ENCODE measurements around the gene TES.

Gene TES

GRCh38 chr7:116193329-116194087, 16.8 kb upstream of the TES start:
- DNase-seq (ENCODE audit: low read depth): no peak

GRCh38 chr7:116194115-116194514, 16.2 kb upstream of the TES start:
- no peak for DNase-seq (ENCODE audit: low read depth)

- no peak for DNase-seq (ENCODE audit: low read depth)
Observed at GRCh38 chr7:116195451-116195850, 14.9 kb upstream of the TES start.

GRCh38 chr7:116196947-116197346, 13.4 kb upstream of the TES start:
- no peak for DNase-seq (ENCODE audit: low read depth)

- peak; percentile 85 for DNase-seq (ENCODE audit: low read depth)
Observed at GRCh38 chr7:116197360-116197759, 13.0 kb upstream of the TES start.

- DNase-seq (ENCODE audit: low read depth): no peak
Observed at GRCh38 chr7:116198748-116199410, 11.5 kb upstream of the TES start.

- no peak for DNase-seq (ENCODE audit: low read depth)
Observed at GRCh38 chr7:116200963-116201362, 9.4 kb upstream of the TES start.

- no peak for DNase-seq (ENCODE audit: low read depth)
Observed at GRCh38 chr7:116206141-116206540, 4.2 kb upstream of the TES start.

- DNase-seq (ENCODE audit: low read depth): no peak
Observed at GRCh38 chr7:116208919-116209318, 1.4 kb upstream of the TES start.

- DNase-seq (ENCODE audit: low read depth): no peak
Observed at GRCh38 chr7:116209561-116210070, 723 bp upstream of the TES start.

- peak; percentile 84 for DNase-seq (ENCODE audit: low read depth)
Observed at GRCh38 chr7:116211006-116211912, 920 bp downstream of the TES start.

- no peak for DNase-seq (ENCODE audit: low read depth)
Observed at GRCh38 chr7:116211913-116212596, 1.7 kb downstream of the TES start.

GRCh38 chr7:116212869-116213268, 2.5 kb downstream of the TES start:
- DNase-seq (ENCODE audit: low read depth): peak; percentile 89

GRCh38 chr7:116213361-116214130, 3.2 kb downstream of the TES start:
- peak; percentile 69 for DNase-seq (ENCODE audit: low read depth)

- no peak for DNase-seq (ENCODE audit: low read depth)
Observed at GRCh38 chr7:116214921-116215320, 4.6 kb downstream of the TES start.

- DNase-seq (ENCODE audit: low read depth): no peak
Observed at GRCh38 chr7:116215551-116215950, 5.2 kb downstream of the TES start.

- no peak for DNase-seq (ENCODE audit: low read depth)
Observed at GRCh38 chr7:116216956-116217571, 6.7 kb downstream of the TES start.

- DNase-seq (ENCODE audit: low read depth): peak; percentile 54
Observed at GRCh38 chr7:116218051-116218645, 7.8 kb downstream of the TES start.

GRCh38 chr7:116218747-116219146, 8.4 kb downstream of the TES start:
- DNase-seq (ENCODE audit: low read depth): no peak

- no peak for DNase-seq (ENCODE audit: low read depth)
Observed at GRCh38 chr7:116219288-116219687, 8.9 kb downstream of the TES start.

All from GM04503 (cell line).